CD4-positive, alpha-beta memory T cell (primary cell): Measurements from ENCODE around the gene RBM12. TPM values are rescaled to one million over a fixed set of nuclear protein-coding genes. Genes with fewer than 3 reads are reported as not detected.

Experiments used
- CTCF ChIA-PET: fragments of 350-600 bp; sonication (Branson Sonifier 250); formaldehyde crosslinking; loops from one replicate; lab custom pipeline; 2021; ENCODE audit warnings: inconsistent platforms; ENCODE audit not compliant: partially characterized antibody; lab: Charles Lee
- POLR2A ChIA-PET: fragments of 350-600 bp; sonication (Branson Sonifier 250); formaldehyde crosslinking; loops from one replicate; lab custom pipeline; 2021; ENCODE audit not compliant: partially characterized antibody; lab: Charles Lee
- DNase-seq, 5 donors: peaks; one replicate each; pipeline versions ENCODE4 v3.0.0 to v3.0.0-alpha.2; 2020 to 2022; ENCODE audit warnings: mixed read lengths in 1 of 5
- H3K27ac ChIP-seq: one replicate; pipeline ENCODE4 v1.7.0; 2013; ENCODE audit warnings: low read depth, low read length
- H3K27me3 ChIP-seq: 2 replicates; pipeline ENCODE4 v1.7.0; 2013; ENCODE audit warnings: mild to moderate bottlenecking, low read length, moderate library complexity; ENCODE audit not compliant: insufficient read depth
- H3K36me3 ChIP-seq: 2 replicates; pipeline ENCODE4 v1.7.0; 2013; ENCODE audit warnings: mild to moderate bottlenecking, low read length, moderate library complexity; ENCODE audit not compliant: insufficient read depth
- H3K4me1 ChIP-seq: 2 replicates; pipeline ENCODE4 v1.7.0; 2013; ENCODE audit warnings: mild to moderate bottlenecking, low read length, moderate library complexity; ENCODE audit not compliant: insufficient read depth
- H3K4me3 ChIP-seq, 2 donors: one replicate each; pipeline ENCODE4 v1.7.0; 2013; ENCODE audit warnings: low read length in 2 of 2, mild to moderate bottlenecking in 1 of 2
- H3K9me3 ChIP-seq, 2 donors: one replicate each; pipeline ENCODE4 v1.7.0; 2013; ENCODE audit warnings: low read length in 2 of 2, control low read depth in 1 of 2; ENCODE audit not compliant: control insufficient read depth in 1 of 2
- H3K27ac Mint-ChIP-seq, 7 donors: one replicate each; pipeline ENCODE4 v1.8.0; 2020 to 2021; ENCODE audit warnings: mixed read lengths in 7 of 7, mild to moderate bottlenecking in 6 of 7, inconsistent platforms in 3 of 7, moderate library complexity in 3 of 7
- H3K27me3 Mint-ChIP-seq, 2 donors: one replicate each; pipeline ENCODE4 v1.8.0; 2020 to 2021; ENCODE audit warnings: mixed read lengths in 2 of 2
- H3K36me3 Mint-ChIP-seq, 2 donors: one replicate each; pipeline ENCODE4 v1.8.0; 2020 to 2021; ENCODE audit warnings: mixed read lengths in 2 of 2, inconsistent platforms in 1 of 2, mild to moderate bottlenecking in 1 of 2
- H3K4me1 Mint-ChIP-seq, 4 donors: one replicate each; pipeline ENCODE4 v1.8.0; 2020 to 2021; ENCODE audit warnings: mixed read lengths in 4 of 4, mild to moderate bottlenecking in 1 of 4
- H3K4me3 Mint-ChIP-seq, 8 donors: one replicate each; pipeline ENCODE4 v1.8.0; 2020 to 2021; ENCODE audit warnings: mixed read lengths in 8 of 8, mild to moderate bottlenecking in 7 of 8, moderate library complexity in 6 of 8, inconsistent platforms in 3 of 8
- H3K9me3 Mint-ChIP-seq, 8 donors: one replicate each; pipeline ENCODE4 v1.8.0; 2020 to 2021; ENCODE audit warnings: mixed read lengths in 8 of 8, mild to moderate bottlenecking in 5 of 8, inconsistent platforms in 3 of 8, moderate library complexity in 1 of 8
- intact Hi-C: fragments of 100-400 bp; cut with micrococcal nuclease; formaldehyde crosslinking; loops from one replicate; pipeline ENCODE4 v1.15.1; 2023
- polyA plus RNA-seq, 2 donors: library from polyadenylated mRNA; unstranded; fragments of 300-500 nt; fragmentation: Illumina TruSeq; gene quantifications; one replicate each; pipeline ENCODE4 v1.2.3, GENCODE V29; 2021
- total RNA-seq, 2 experiments: library from RNA; stranded (reverse); gene quantifications; one replicate each; pipeline ENCODE4 v1.2.3, GENCODE V29; 2021

The RBM12 gene
- total and polyA plus RNA-seq, 4 experiments from 2014 or later = 29.9 to 138 (median 91.0) TPM

DNA sequence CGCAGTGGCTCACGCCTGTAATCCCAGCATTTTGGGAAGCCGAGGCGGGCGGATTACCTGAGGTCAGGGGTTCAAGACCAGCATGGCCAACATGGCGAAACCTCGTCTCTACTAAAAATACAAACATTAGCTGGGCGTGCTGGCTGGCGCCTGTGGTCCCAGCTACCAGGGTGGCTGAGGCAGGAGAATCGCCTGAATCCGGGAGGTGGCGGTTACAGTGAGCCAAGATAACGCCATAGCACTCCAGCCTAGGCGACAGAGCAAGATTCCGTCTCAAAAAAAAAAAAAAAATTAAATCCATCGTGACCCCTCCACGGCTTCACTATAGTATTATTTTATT, 1.2 kb upstream of the RBM12 start:
- H3K9me3 ChIP-seq = no peaks in the 10 kb centered on the region
- intact Hi-C loops = no loop called here
- Mint-ChIP-seq H3K4me1 (peaks cover 0 to 38% (median 25%) of the 10 kb centered on the region in 4 donors), H3K4me3 (peak overlapping the region in 7 of 8 donors; percentile 12 to 66 (median 32)), H3K27me3 (no peaks in the 10 kb centered on the region), H3K27ac (peak overlapping the region in 6 of 7 donors; percentile 6 to 79 (median 40)), H3K36me3 (peaks cover 26 to 34% of the 10 kb centered on the region in 2 donors), H3K9me3 (no peaks in the 10 kb centered on the region)
- no peak overlapping the region for H3K27ac ChIP-seq
- no peak overlapping the region for H3K4me3 ChIP-seq
- ChIA-PET CTCF (interaction anchor here (0.7 to 1.1 kb wide), 4 partner anchors 11 to 218 kb away, joined by 3 to 4 read pairs (median 3); no protein-coding TSS in a partner anchor), POLR2A (interaction anchor here (1.9 to 4.5 kb wide), 3 partner anchors 77 to 124 kb away, joined by 5 to 106 read pairs (median 18); partner anchors contain the start of genes ERGIC3, PHF20 and RBM39)
- H3K36me3 ChIP-seq = peaks cover 21% of the 10 kb centered on the region
- DNase-seq = no peak
- no peaks in the 10 kb centered on the region for H3K27me3 ChIP-seq
- H3K4me1 ChIP-seq = peaks cover 37% of the 10 kb centered on the region

DNA sequence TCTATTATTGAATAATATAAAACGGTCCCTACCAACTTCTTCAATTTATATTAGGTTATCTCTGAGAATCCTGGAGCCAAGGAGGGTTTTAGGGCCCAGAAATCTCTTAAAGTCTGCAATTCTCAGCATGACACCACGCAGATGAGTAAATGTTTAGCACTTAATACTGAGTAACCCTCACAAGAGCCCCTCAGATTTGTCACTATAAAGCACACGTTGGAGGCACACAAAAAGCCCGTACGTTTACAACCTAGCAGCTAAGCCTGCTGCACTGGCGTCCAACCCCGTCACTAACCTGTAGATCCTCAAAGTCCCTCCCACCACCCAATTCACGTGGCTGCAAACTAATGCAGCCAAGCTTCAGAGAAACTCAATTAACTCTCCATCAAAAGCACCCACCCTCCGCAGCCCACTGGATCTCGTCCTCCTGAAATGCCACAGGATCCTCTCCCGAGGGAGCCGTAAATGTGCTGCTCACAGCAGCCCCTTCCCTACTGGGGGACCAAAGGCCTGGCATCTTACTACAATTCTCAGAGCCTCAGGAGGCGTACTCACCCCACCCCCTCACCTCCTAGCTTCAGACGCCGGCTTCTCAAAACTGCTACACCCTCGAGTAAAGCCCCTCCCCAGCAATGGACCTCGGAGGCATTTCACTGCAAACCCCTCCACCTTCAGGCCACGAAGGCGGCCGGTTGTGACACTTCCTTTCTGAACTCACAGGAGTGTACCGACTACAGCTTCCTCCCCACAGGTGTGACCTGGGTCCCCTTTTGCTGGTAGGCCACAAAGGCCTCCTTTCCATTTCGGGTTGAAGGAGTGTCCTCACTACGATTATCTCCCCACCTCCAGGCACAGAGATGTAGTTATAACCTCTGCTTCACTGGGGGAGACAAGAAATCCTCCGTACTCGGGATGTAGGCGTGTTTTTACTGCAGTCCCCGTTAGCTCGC, 909 bp downstream of the RBM12 start:
- peak; percentile 72 to 86 (median 77) for DNase-seq
- peak overlapping the region; percentile 95 to 100 (median 99) for H3K27ac Mint-ChIP-seq
- Histone ChIP-seq H3K4me1 (peaks cover 58% of the 10 kb centered on the region), H3K27ac (peak overlapping the region; percentile 99), H3K27me3 (no peaks in the 10 kb centered on the region), H3K36me3 (peaks cover 1% of the 10 kb centered on the region), H3K9me3 (no peaks in the 10 kb centered on the region), H3K4me3 (peak overlapping the region; percentile 98 to 99)
- ChIA-PET CTCF (interaction anchor here (1.0 to 3.1 kb wide), 6 partner anchors 44 to 291 kb away, joined by 3 to 22 read pairs (median 4); partner anchors contain the start of genes SCAND1 and SPAG4), POLR2A (interaction anchor here (0.7 to 4.5 kb wide), 35 partner anchors 9 to 1345 kb away, joined by 3 to 106 read pairs (median 4); partner anchors contain the start of genes CEP250, EDEM2, ERGIC3 and NFS1)
- peaks cover 6 to 16% of the 10 kb centered on the region in 2 donors for H3K36me3 Mint-ChIP-seq
- no peaks in the 10 kb centered on the region for H3K27me3 Mint-ChIP-seq
- peak overlapping the region; percentile 88 to 98 (median 97) for H3K4me3 Mint-ChIP-seq
- H3K4me1 Mint-ChIP-seq = peaks cover 0 to 60% (median 42%) of the 10 kb centered on the region in 4 donors
- intact Hi-C loops = loop anchor here (1.0 to 5.0 kb wide), 5 partner anchors 36 to 289 kb away; partner anchors contain the start of genes NFS1, RBM39, ROMO1 and SCAND1
- no peaks in the 10 kb centered on the region for H3K9me3 Mint-ChIP-seq

DNA sequence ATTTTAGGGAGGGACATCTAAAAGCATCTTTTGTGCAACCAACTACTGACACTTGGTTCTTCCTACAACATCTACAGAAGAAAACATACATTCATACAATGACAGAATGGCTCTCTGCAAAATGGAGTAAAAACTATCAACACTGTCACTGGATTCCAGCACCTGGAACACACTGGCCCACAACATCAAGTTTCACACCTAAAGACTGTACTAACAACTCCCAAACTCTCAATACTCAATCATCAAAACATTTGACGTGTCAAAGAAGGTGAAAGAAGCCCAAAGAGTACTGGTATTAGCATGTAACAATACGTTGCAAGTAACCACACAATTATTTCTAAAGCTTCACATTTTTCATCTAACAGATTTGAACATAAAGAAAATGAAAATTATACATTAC, 2.1 kb downstream of the RBM12 start:
- CTCF ChIA-PET = interaction anchor here (1.4 to 3.1 kb wide), 4 partner anchors 43 to 179 kb away, joined by 3 to 22 read pairs (median 4); partner anchors contain the start of gene SPAG4
- DNase-seq = no peak
- H3K9me3 Mint-ChIP-seq = no peaks in the 10 kb centered on the region
- H3K27ac ChIP-seq = peak overlapping the region; percentile 99
- POLR2A ChIA-PET = interaction anchor here (1.8 to 4.5 kb wide), 9 partner anchors 8 to 291 kb away, joined by 6 to 106 read pairs (median 25); partner anchors contain the start of genes RBM39, SCAND1 and SPAG4
- H3K4me3 Mint-ChIP-seq = peak overlapping the region; percentile 88 to 98 (median 97)
- intact Hi-C loops = loop anchor here (5.0 kb wide), 2 partner anchors 60 to 290 kb away; partner anchors contain the start of gene SCAND1
- H3K4me1 ChIP-seq = peaks cover 68% of the 10 kb centered on the region
- peaks cover 0 to 13% of the 10 kb centered on the region in 2 donors for H3K36me3 Mint-ChIP-seq
- H3K4me1 Mint-ChIP-seq = peaks cover 0 to 72% (median 46%) of the 10 kb centered on the region in 4 donors
- peak overlapping the region; percentile 95 to 100 (median 99) for H3K27ac Mint-ChIP-seq
- H3K4me3 ChIP-seq = peak overlapping the region; percentile 13 to 32
- no peaks in the 10 kb centered on the region for H3K36me3 ChIP-seq
- H3K27me3 ChIP-seq = no peaks in the 10 kb centered on the region
- H3K27me3 Mint-ChIP-seq = no peaks in the 10 kb centered on the region
- no peaks in the 10 kb centered on the region for H3K9me3 ChIP-seq

DNA sequence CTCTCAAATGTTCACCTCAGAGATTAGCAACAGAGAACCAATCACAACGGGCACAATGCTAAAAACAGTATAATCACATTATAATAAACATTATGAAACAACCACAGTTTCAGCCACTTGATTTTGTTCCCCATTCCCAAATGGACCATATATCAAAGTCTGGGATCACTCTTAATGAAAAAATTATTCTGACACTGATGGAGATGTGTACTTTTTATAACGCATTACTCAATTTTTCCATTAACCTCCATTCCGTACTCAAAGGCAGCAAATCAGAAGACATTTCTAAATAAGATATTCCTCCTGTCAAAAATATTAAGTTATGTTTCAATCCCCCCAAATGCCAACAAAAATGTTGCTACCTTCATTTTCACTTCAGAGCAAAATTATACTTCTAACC, 2.8 kb downstream of the RBM12 start:
- Mint-ChIP-seq H3K36me3 (peaks cover 5 to 17% of the 10 kb centered on the region in 2 donors), H3K9me3 (no peaks in the 10 kb centered on the region), H3K27ac (peak overlapping the region; percentile 95 to 100 (median 99)), H3K4me3 (peak overlapping the region; percentile 88 to 98 (median 97)), H3K4me1 (peaks cover 0 to 78% (median 52%) of the 10 kb centered on the region in 4 donors), H3K27me3 (no peaks in the 10 kb centered on the region)
- peak overlapping the region; percentile 12 to 13 for H3K4me3 ChIP-seq
- H3K36me3 ChIP-seq = no peaks in the 10 kb centered on the region
- H3K27ac ChIP-seq = peak overlapping the region; percentile 99
- peaks cover 75% of the 10 kb centered on the region for H3K4me1 ChIP-seq
- no peak for DNase-seq
- H3K27me3 ChIP-seq = no peaks in the 10 kb centered on the region
- CTCF ChIA-PET = interaction anchor here (1.2 to 1.9 kb wide), 2 partner anchors 43 to 57 kb away, joined by 3 to 4 read pairs; no protein-coding TSS in a partner anchor
- POLR2A ChIA-PET = interaction anchor here (0.7 to 3.3 kb wide), 5 partner anchors 10 to 292 kb away, joined by 3 to 97 read pairs (median 4); partner anchors contain the start of genes ERGIC3, RBM39, SCAND1 and SPAG4
- no peaks in the 10 kb centered on the region for H3K9me3 ChIP-seq
- intact Hi-C loops = loop anchor here (5.0 kb wide), 2 partner anchors 60 to 290 kb away; partner anchors contain the start of gene SCAND1

DNA sequence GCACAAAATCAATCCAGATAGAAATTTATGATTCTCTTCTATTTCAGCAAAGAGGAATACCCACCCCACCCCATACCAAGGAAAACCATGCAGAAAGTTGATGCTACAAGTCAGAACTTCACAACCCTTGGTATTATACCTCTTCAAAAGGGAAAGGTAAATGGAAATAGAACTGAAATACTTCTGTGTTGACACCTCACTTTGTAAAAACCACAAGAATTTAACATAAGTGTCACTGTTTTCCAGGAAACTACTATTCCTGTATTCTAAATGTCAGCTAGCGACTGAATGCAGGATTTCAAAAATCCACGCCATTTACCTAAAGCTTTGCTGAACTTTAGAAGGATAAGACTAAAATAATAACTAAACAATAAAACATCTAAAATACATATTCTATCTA, 3.6 kb downstream of the RBM12 start:
- peaks cover 5 to 21% of the 10 kb centered on the region in 2 donors for H3K36me3 Mint-ChIP-seq
- Histone ChIP-seq H3K4me3 (peak overlapping the region; percentile 2 to 26), H3K4me1 (peaks cover 83% of the 10 kb centered on the region), H3K9me3 (no peaks in the 10 kb centered on the region), H3K36me3 (no peaks in the 10 kb centered on the region), H3K27ac (peak overlapping the region; percentile 99), H3K27me3 (no peaks in the 10 kb centered on the region)
- H3K27me3 Mint-ChIP-seq = no peaks in the 10 kb centered on the region
- peak overlapping the region; percentile 88 to 98 (median 97) for H3K4me3 Mint-ChIP-seq
- ChIA-PET CTCF (interaction anchor here (1.2 to 1.9 kb wide), 2 partner anchors 42 to 56 kb away, joined by 3 to 4 read pairs; no protein-coding TSS in a partner anchor), POLR2A (interaction anchor here (0.7 to 2.9 kb wide), 7 partner anchors 9 to 292 kb away, joined by 3 to 21 read pairs (median 4); partner anchors contain the start of genes ERGIC3, NFS1, RBM39 and ROMO1)
- intact Hi-C loops = loop anchor here (5.0 kb wide), 2 partner anchors 59 to 291 kb away; partner anchors contain the start of gene SCAND1
- no peaks in the 10 kb centered on the region for H3K9me3 Mint-ChIP-seq
- peak overlapping the region; percentile 88 to 100 (median 99) for H3K27ac Mint-ChIP-seq
- DNase-seq = no peak
- H3K4me1 Mint-ChIP-seq = peaks cover 0 to 87% (median 53%) of the 10 kb centered on the region in 4 donors

DNA sequence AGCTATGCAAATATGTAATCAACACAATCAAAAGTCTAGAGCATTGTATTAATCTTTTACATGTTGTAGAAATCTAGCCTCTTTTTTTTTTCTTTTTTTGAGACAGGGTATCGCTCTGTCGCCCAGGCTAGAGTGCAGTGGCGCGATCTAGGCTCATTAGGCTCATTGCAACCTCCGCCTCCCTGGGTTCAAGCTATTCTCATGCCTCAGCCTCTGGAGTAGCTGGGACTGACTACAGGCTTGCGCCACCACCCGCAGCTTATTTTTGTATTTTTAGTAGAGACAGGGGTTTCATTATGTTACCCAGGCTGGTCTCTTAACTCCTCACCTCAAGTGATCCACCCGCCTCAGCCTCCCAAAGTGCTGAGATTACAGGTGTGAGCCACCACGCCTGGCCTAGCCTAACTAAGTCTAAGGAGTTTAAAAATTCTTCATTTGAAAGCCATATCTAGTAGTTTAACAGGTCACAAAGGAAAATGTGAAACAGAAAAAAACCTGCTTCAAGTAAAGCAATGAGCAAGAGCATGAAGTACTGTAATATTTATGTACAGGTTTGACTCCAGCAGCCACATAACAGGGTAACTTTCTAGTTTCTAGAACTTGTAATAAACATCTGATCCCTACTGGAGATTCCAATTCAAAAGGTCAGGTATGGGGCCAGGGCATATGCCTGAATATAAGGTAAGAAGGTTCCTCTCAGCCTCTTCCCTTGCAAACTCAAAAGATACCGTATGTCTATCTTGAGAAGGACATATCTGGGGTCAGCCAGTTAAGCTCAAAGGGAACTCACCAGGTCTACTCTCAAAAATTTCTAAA, 4.4 kb downstream of the RBM12 start:
- H3K4me3 ChIP-seq = peak overlapping the region; percentile 2 to 26

More for the DNA sequence above, 4.4 kb downstream of the RBM12 start:
- ChIA-PET POLR2A (interaction anchor here (0.6 to 2.9 kb wide), 9 partner anchors 10 to 293 kb away, joined by 3 to 21 read pairs (median 4); partner anchors contain the start of genes ERGIC3, NFS1, RBM39 and ROMO1), CTCF (interaction anchor here (1.0 to 1.9 kb wide), 4 partner anchors 15 to 224 kb away, joined by 3 to 6 read pairs (median 4); no protein-coding TSS in a partner anchor)
- peaks cover 89% of the 10 kb centered on the region for H3K4me1 ChIP-seq
- peak overlapping the region; percentile 60 to 98 (median 96) for H3K4me3 Mint-ChIP-seq
- peaks cover 0 to 87% (median 53%) of the 10 kb centered on the region in 4 donors for H3K4me1 Mint-ChIP-seq
- no peaks in the 10 kb centered on the region for H3K9me3 Mint-ChIP-seq
- H3K27me3 Mint-ChIP-seq = no peaks in the 10 kb centered on the region
- no peaks in the 10 kb centered on the region for H3K9me3 ChIP-seq
- DNase-seq = no peak
- intact Hi-C loops = loop anchor here (5.0 kb wide), 2 partner anchors 58 to 292 kb away; partner anchors contain the start of gene SCAND1
- H3K36me3 Mint-ChIP-seq = peaks cover 5 to 23% of the 10 kb centered on the region in 2 donors
- peaks cover 2% of the 10 kb centered on the region for H3K36me3 ChIP-seq
- H3K27ac Mint-ChIP-seq = peak overlapping the region; percentile 88 to 100 (median 99)
- no peaks in the 10 kb centered on the region for H3K27me3 ChIP-seq
- H3K27ac ChIP-seq = peak overlapping the region; percentile 99
